GM21515 (cell line): Measurements from ENCODE around the gene BACH2.
"Not testable (repeated sequence)": the region's sequence is repeated elsewhere in the genome, so short reads cannot be mapped to it uniquely, and the experiment has no call there.

Source experiments
- ATAC-seq: cut with Tn5 transposase; IDR thresholded peaks from one replicate; pipeline ENCODE4 v1.9.1; 2021; ENCODE audit not compliant: unreplicated experiment

The BACH2 gene

GRCh38 chr6:90296341-90297114, at the start of gene BACH2:
BACH2 (minus strand) TSS chr6:90296843; CDS start chr6:90008844, 287,999 bp downstream.
- ATAC-seq: peak; percentile 79

DNA sequence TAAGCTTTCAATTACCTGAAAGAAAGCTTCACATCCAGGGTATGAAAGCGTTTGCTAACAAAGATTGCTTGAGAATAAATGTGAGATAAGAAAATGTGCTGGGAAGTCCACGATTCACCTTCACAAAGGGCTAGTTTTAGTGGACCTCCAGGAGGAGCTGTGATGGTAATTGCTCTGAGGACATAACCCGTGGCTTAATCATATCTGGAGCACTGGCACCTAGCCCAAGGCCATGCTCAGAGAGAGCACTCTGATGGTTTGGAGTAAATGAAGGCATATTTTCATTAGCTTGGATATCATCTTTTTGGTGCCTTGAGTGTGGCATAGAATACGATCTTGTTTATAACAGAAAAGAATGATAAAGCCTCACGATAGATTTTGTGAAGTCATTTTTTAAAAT, 46.9 kb upstream of the BACH2 start:
- no peak for ATAC-seq

DNA sequence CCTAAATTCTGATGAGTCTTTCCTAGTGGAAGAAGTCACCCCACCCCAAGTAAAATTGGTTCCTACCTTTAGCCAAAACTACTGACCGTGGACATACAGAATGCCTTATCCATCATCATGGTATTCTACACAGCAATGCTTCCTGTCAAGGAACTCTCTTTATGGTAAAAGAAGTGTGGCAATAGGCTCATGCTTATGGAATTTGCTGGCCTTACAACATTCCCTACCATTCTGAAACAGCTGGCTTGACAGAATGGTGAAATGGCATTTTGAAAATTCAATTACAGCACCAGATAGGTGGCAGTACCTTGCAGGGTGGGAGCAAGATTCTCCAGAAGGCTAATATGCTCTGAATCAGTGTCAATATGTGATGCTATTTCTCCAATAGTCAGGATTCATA, 41.8 kb upstream of the BACH2 start:
- ATAC-seq: no peak

GRCh38 chr6:90336388-90336947, 39.8 kb upstream of the BACH2 start:
- no peak for ATAC-seq

DNA sequence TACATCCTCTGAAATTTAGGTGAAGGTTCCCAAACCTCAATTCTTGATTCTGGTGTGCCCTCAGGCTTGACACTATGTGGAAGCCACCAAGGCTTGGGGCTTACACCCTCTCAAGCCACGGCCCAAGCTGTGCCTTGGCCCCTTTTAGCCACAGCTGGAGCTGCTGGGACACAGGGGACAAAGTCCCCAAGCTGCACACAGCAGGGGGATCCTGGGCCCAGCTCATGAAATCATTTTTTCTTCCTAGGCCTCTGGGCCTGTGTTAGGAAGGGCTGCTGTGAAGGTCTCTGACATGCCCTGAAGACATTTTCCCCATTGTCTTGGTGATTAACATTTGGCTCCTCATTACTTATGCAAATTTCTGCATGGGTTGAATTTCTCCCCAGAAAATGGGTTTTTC, 37.3 kb upstream of the BACH2 start:
- ATAC-seq: no peak

DNA sequence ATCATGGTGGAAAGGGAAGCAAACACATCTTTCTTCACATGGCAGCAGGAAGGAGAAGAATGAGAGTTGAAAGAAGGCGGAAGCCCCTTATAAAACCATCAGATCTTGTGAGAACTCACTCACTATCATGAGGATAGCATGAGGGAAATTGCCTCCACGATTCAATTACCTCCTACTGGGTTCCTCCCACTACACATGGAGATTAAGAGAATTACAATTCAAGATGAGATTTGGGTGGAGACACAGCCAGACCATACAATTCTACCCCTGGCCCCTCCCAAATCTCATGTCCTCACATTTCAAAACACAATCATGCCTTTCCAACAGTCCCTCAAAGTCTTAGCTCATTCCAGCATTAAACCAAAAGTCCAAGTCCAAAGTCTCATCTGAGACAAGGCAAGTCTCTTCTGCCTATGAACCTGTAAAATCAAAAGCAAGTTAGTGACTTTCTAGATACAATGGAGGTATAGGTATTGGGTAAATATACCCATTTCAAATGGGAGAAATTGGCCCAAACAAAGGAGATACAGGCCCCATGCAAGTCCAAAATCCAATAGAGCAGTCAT, 36.4 kb upstream of the BACH2 start:
- not testable (repeated sequence) for ATAC-seq

GRCh38 chr6:90329386-90330077, 32.9 kb upstream of the BACH2 start:
- no peak for ATAC-seq

DNA sequence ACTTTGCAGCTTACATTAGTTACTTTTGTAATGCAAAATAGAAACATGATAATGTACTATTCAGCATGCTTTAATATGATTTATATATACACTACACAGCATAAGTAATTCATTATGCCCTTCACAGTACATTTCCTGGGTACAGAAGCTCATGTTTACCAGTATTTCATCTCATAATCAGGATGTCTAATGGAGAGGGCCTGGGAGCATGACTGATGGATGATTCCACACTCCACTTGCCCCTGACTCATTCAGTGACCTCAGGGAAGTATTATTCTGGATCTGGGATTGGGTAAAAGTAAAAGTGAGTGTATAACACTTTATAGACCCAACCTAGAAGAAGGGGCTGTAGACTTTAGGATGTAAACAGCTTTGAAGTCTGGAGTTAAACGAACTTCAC, 31.4 kb upstream of the BACH2 start:
- ATAC-seq: no peak

DNA sequence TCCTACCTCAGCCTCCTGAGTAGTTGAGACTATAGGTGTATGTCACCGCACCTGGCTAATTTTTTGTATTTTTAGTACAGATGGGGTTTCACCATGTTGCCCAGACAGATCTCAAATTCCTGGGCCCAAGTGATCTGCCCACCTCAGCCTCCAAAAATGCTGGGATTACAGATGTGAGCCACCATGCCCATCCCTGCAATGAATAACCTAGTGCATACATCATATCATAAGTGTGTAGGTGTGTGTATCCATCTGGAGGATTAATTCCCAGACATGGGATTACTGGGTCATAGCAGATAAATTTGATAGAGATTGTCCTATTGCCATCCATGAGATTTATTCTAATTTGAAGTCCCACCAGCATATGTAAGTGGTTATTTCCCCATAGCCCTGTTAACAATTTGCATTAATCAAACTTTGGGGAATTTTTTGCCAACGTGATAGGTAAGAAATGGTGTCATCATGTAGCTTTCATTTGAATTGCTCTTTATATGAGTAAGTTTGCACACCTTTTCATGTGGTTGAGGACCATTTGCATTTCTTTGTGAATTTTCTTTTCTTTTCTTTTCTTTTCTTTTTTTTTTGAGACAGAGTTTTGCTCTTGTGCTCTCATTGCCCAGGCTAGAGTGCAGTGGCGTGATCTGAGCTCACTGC, 29.9 kb upstream of the BACH2 start:
- ATAC-seq: no peak

GRCh38 chr6:90323706-90324105, 27.1 kb upstream of the BACH2 start:
- ATAC-seq: no peak

- ATAC-seq: no peak
Measured at GRCh38 chr6:90322976-90323474, 26.4 kb upstream of the BACH2 start.

GRCh38 chr6:90319979-90320685, 23.5 kb upstream of the BACH2 start:
- no peak for ATAC-seq

DNA sequence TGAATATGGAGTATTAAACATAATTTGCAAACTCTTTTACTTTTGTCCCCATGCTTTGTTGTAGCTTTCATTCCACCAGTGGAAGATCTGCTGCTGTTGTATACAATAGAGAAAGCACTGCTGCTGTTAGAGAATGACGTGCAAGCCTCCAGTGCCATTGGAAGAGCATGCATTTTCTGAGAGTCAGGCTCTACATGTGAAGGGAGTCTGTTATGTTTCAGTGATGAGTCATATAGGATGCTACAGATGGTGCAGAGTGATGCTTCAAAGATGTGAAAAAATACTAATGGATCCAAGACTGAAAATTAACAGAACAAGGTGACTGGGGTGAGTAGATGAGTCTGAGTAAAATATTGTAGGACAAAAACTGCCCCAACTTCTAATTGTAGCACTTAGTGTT, 22.4 kb upstream of the BACH2 start:
- no peak for ATAC-seq

GRCh38 chr6:90315986-90316385, 19.3 kb upstream of the BACH2 start:
- ATAC-seq: no peak

DNA sequence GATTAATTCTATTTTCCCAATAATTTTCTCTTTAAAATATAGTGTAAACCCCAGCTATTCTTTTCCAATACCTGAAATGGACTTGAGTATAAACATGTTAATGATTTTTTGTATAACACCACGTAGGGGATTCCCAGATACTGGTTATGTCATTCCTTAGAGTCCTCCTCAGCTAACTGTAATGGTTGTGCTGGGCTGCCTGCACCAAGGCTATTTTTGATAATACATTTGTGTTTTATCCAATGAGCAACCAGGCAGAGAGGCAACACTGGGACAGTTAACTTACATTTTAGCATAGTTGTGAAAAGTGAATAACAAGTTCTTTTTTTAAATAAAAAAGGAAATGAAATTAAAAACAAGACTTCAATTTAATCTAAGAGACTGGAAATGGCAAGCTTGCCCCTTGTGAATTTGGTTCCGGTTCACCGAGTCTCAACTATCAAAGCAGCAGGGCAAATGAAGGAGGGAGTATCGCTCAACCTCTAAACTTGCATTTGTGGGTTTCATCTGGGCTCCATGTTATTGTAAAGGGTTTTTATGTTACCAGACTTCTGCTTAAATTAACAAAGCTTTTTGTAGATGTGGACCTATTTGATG, 18.8 kb upstream of the BACH2 start:
- ATAC-seq: no peak

DNA sequence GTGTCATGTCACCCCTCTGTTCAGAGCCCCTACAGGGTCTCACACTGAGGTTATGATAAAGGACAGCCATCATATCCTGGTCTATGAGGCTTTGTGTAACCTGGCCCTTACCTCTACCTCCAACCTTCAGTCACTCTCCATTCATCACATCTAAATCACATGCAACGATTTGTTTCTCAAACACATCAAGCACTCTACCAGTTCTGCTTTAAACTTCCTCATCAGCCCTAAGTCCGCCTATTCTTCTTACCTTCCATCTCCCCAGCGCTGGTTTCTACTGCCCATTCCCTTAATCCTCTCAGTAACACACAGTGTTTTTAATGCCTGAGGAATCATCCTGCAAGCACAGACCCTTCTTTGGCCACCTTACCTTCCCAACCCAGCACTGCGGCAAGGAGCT, 17.9 kb upstream of the BACH2 start:
- ATAC-seq: no peak

- ATAC-seq: no peak
Measured at GRCh38 chr6:90311569-90311968, 14.9 kb upstream of the BACH2 start.

DNA sequence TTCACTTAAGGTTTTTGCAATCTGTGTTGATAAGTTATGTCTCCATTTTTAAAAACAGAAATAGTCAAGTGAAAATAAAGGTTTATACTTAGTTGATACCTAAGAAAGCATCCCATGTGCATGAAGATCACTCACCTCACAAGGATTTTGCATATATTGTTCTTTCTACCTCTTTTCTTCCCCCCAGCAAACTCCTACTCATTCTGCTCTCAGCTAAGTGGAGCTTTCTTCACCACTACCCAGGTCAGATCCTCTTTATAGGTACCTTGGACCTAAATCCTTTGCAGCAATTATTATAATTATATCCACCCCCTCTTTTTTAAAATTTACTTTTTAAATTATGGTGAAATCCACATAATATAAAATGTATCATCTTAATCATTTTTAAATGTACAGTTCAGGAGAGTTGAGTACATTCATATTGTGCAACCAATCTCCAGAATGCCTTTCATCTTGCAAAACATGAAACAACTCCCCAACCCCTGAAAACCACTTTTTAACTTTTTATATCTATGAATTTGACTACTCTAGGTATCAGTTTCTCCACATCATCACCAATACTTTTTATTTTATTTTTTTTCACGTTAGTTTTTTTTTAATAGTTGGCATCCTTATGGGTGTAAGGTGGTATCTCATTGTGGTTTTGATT, 9.3 kb upstream of the BACH2 start:
- ATAC-seq: no peak

DNA sequence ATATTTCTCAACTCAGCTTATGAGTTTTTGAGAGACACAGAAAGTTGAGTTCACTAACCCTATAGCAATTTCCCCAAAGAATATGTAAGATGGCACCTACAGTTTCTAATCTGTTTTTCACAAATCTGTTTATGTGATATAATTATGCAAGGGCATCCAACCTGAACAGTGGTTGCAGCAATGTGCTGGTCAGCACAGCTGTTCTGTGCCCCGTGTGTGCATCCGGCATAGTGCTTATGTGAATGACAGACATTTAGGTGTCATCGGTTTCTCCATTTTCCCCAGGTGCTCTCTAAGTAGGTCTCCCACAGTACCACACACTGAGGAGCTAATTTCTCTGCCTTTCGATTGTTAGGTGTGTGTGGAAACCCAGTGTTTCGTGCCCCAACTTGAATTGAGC, 7.7 kb upstream of the BACH2 start:
- ATAC-seq: no peak

GRCh38 chr6:90303039-90303438, 6.4 kb upstream of the BACH2 start:
- no peak for ATAC-seq
